GM12878 (cell line): ENCODE data around the gene BCO1. TPM values are rescaled to one million over a fixed set of nuclear protein-coding genes. Genes with fewer than 3 reads are reported as not detected.

Experiments used
- ATAC-seq: fragments of 200-7000 bp; cut with Tn5 transposase; 3 replicates; pipeline ENCODE4 v1.9.1; 2020; ENCODE audit warnings: mild to moderate bottlenecking, moderate library complexity
- BruUV-seq: library from RNA; stranded (reverse); fragments of 400-500 nt; replicated peaks from 2 replicates; lab custom pipeline; 2021; lab: Mats Ljungman, UMichigan
- CTCF ChIA-PET: fragments of 300-600 bp; sonication (Branson Sonifier 250); formaldehyde crosslinking; extraction: SDS; loops from one replicate; lab custom pipeline; 2021; ENCODE audit warnings: inconsistent platforms; lab: Yijun Ruan, JAX
- POLR2A ChIA-PET: fragments of 350-600 bp; formaldehyde crosslinking; extraction: SDS; loops from one replicate; lab custom pipeline; 2021; ENCODE audit warnings: inconsistent platforms; lab: Charles Lee
- RAD21 ChIA-PET: fragments of 300-600 bp; sonication (Branson Sonifier 250); formaldehyde crosslinking; loops from one replicate; lab custom pipeline; 2023; ENCODE audit warnings: antibody characterized with exemption; ENCODE audit not compliant: unreplicated experiment; lab: Charles Lee
- SMC1A ChIA-PET: fragments of 300-600 bp; sonication (Branson Sonifier 250); formaldehyde crosslinking; loops from one replicate; lab custom pipeline; 2023; ENCODE audit not compliant: unreplicated experiment, uncharacterized antibody; lab: Charles Lee
- DNase-seq: peaks from one replicate; pipeline ENCODE4 v3.0.0-alpha.2; 2011; ENCODE audit warnings: low read depth, low spot score
- FAIRE-seq: peaks from 3 replicates; lab custom pipeline; 2011; peaks lifted over from hg19 to GRCh38; lab: Jason Lieb, UNC
- H2AFZ ChIP-seq: 2 replicates; pipeline ENCODE4 v1.6.0; 2011; ENCODE audit warnings: low read depth, low read length, control low read depth; ENCODE audit not compliant: control insufficient read depth
- H3K27ac ChIP-seq: 2 replicates; pipeline ENCODE4 v1.5.1; 2011; ENCODE audit warnings: control low read depth; ENCODE audit not compliant: control insufficient read depth, insufficient read depth
- H3K27me3 ChIP-seq, 2 experiments: replicated peaks in 1 of 2; 2 replicates each; pipeline versions ENCODE4 v1.6.0 to v1.6.1; 2011; ENCODE audit warnings: low read length in 1 of 2; ENCODE audit not compliant: control insufficient read depth in 2 of 2, insufficient read depth in 2 of 2
- H3K36me3 ChIP-seq, 2 experiments: 2 replicates each; pipeline ENCODE4 v1.5.1; 2011; ENCODE audit warnings: low read length in 1 of 2; ENCODE audit not compliant: control insufficient read depth in 2 of 2, insufficient read depth in 2 of 2
- H3K4me1 ChIP-seq: 2 replicates; pipeline ENCODE4 v1.6.1; 2011; ENCODE audit warnings: mild to moderate bottlenecking, low read length, moderate library complexity, mixed read lengths; ENCODE audit not compliant: control insufficient read depth, insufficient read depth
- H3K4me2 ChIP-seq: 2 replicates; pipeline ENCODE4 v1.6.0; 2011; ENCODE audit warnings: control low read depth; ENCODE audit not compliant: control insufficient read depth, insufficient read depth
- H3K4me3 ChIP-seq: fragments of 200-600 bp; sonication (generic); 2 replicates; pipeline ENCODE4 v1.5.1; 2016
- H3K79me2 ChIP-seq: 2 replicates; pipeline ENCODE4 v1.6.0; 2011; ENCODE audit warnings: low read length; ENCODE audit not compliant: control insufficient read depth, insufficient read depth
- H3K9ac ChIP-seq: 2 replicates; pipeline ENCODE4 v1.8.0; 2011; ENCODE audit warnings: low read length, control low read depth, mixed read lengths; ENCODE audit not compliant: control insufficient read depth, insufficient read depth
- H3K9me3 ChIP-seq: replicated peaks from 3 replicates; pipeline ENCODE4 v1.5.1; 2011; ENCODE audit warnings: mild to moderate bottlenecking, low read length; ENCODE audit not compliant: control insufficient read depth, insufficient read depth
- H4K20me1 ChIP-seq: 2 replicates; pipeline ENCODE4 v1.6.0; 2011; ENCODE audit not compliant: control insufficient read depth, insufficient read depth
- CHD1 ChIP-seq: IDR thresholded peaks from 2 replicates; pipeline ENCODE4 v1.6.1; 2012; ENCODE audit warnings: low read depth, low read length, improper control_type of control experiment
- CHD4 ChIP-seq: fragments of 200-600 bp; sonication (generic); IDR thresholded peaks from 2 replicates; pipeline ENCODE4 v1.6.1; 2016; ENCODE audit warnings: mild to moderate bottlenecking
- CREM ChIP-seq: IDR thresholded peaks from 2 replicates; pipeline ENCODE4 v1.6.1; 2014; ENCODE audit warnings: antibody characterized with exemption, low read depth
- ESRRA ChIP-seq: IDR thresholded peaks from 2 replicates; pipeline ENCODE4 v1.6.1; 2012; ENCODE audit warnings: mild to moderate bottlenecking, low read length, improper control_type of control experiment
- GABPA ChIP-seq: IDR thresholded peaks from 2 replicates; pipeline ENCODE4 v1.6.1; 2014; ENCODE audit warnings: antibody characterized with exemption, low read depth, mild to moderate bottlenecking, inconsistent platforms
- HDAC6 ChIP-seq: fragments of 200-600 bp; sonication (generic); IDR thresholded peaks from one replicate; pipeline ENCODE4 v1.8.0; 2017; ENCODE audit warnings: antibody characterized with exemption; ENCODE audit not compliant: unreplicated experiment
- IKZF2 ChIP-seq, 2 experiments: fragments of 450-650 bp; IDR thresholded peaks; 2 replicates each; pipeline ENCODE4 v1.6.1; 2017; ENCODE audit warnings: mild to moderate bottlenecking in 2 of 2, moderate library complexity in 2 of 2
- KDM1A ChIP-seq: fragments of 200-600 bp; sonication (generic); IDR thresholded peaks from 2 replicates; pipeline ENCODE4 v1.6.1; 2016; ENCODE audit warnings: borderline replicate concordance
- MEF2B ChIP-seq: fragments of 450-650 bp; IDR thresholded peaks from 2 replicates; pipeline ENCODE4 v1.6.1; 2018; ENCODE audit warnings: mild to moderate bottlenecking, moderate library complexity; ENCODE audit not compliant: partially characterized antibody, poor library complexity, severe bottlenecking
- NBN ChIP-seq: fragments of 450-650 bp; IDR thresholded peaks from 2 replicates; pipeline ENCODE4 v1.6.1; 2016
- POLR2AphosphoS2 ChIP-seq: IDR thresholded peaks from 2 replicates; pipeline ENCODE4 v1.6.1; 2011; ENCODE audit warnings: low read depth, mild to moderate bottlenecking, low read length, improper control_type of control experiment, moderate library complexity
- WRNIP1 ChIP-seq: IDR thresholded peaks from 2 replicates; pipeline ENCODE4 v1.6.1; 2011; ENCODE audit warnings: low read depth, low read length, improper control_type of control experiment, borderline replicate concordance
- WGBS: methylation state at CpG from one replicate; pipeline ENCODE4 v1.1.6; 2016; ENCODE audit warnings: low lambda C conversion rate; ENCODE audit not compliant: insufficient replicate concordance, insufficient coverage; ENCODE audit errors: missing lambda C conversion rate; 5-methylcytosine and 5-hydroxymethylcytosine counted together
- in situ Hi-C: fragments of 300-500 bp; cut with MboI; formaldehyde crosslinking; loops from 9 replicates; pipeline ENCODE4 v1.14.3; 2018; ENCODE audit warnings: mixed read lengths
- intact Hi-C: fragments of 100-400 bp; cut with micrococcal nuclease; formaldehyde crosslinking; loops from one replicate; pipeline ENCODE4 v1.14.2; 2022; ENCODE audit not compliant: unreplicated experiment
- polyA plus RNA-seq, 11 experiments: library from polyadenylated mRNA; depleted of rRNA in 4 of 11; unstranded in 6 of 11; stranded (reverse) in 5 of 11; fragments of >200 nt; fragmentation: Nextera tagmentation in 4 of 11; fragmentation: Illumina TruSeq in 1 of 11; extraction: Ambion mirVana in 4 of 11; extraction: Trizol in 1 of 11; gene quantifications; 1 replicate in 1 of 11; 2 replicates in 10 of 11; pipeline versions ENCODE4 v1.2.1 to v1.2.3, GENCODE V29; 2011 to 2016; ENCODE audit warnings: inconsistent platforms in 2 of 11, missing spikeins in 2 of 11, low read depth in 1 of 11
- total RNA-seq, 4 experiments: library from RNA; depleted of rRNA in 3 of 4; stranded (reverse); fragments of >200 nt in 3 of 4; fragmentation: Illumina TruSeq in 1 of 4; extraction: Trizol in 1 of 4; gene quantifications; 2 replicates each; pipeline versions ENCODE4 v1.2.1 to v1.2.3, GENCODE V29; 2013 to 2021
- TF ChIP-seq, protein P1 (sequence below): IDR thresholded peaks from 2 replicates; pipeline ENCODE4 v1.6.1; 2011; ENCODE audit warnings: low read depth, low read length, improper control_type of control experiment, borderline replicate concordance
- TF ChIP-seq, protein P2 (sequence below): IDR thresholded peaks from 2 replicates; pipeline ENCODE4 v1.6.1; 2012; ENCODE audit warnings: mild to moderate bottlenecking, low read depth, low read length
- TF ChIP-seq, protein P3 (sequence below): IDR thresholded peaks from 2 replicates; pipeline ENCODE4 v1.6.1; 2012; ENCODE audit warnings: low read depth, low read length, improper control_type of control experiment

Gene BCO1
- total and polyA plus RNA-seq, 10 of the 15 experiments (the other 5 are each of a cell fraction or from before 2014, with no cell fraction given) = 0.09 to 0.21 (median 0.14) TPM; not detected in 7

DNA sequence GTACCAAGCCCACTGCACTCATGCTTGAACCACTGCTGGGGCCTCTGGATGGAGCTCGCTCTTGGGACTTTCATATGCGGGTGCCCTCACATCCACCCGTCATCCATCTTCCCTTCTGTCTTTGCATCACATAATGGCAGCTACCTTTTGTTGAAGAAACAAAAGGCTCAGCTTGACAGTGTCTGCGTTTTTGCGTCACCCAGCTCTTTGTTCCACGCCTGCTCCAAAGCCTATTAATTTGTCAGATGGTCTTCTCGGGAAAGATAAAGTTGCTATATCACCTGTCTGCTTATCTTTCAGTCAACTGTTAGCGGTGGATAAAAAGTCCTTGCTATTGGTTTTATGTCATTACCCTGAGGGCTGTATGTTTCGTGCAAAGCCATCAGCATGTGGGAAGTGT is 18.1 kb upstream of the BCO1 start:
- ChIA-PET RAD21 (no interaction called here), POLR2A (no interaction called here), CTCF (interaction anchor here (1.2 kb wide), 1 partner anchor 16 kb away, joined by 3 read pairs; no protein-coding TSS in a partner anchor), SMC1A (no interaction called here)
- Histone ChIP-seq H3K36me3 (no peaks in the 10 kb centered on the region), H3K9ac (no peak overlapping the region), H3K4me3 (no peak overlapping the region), H4K20me1 (no peaks in the 10 kb centered on the region), H3K4me1 (no peaks in the 10 kb centered on the region), H3K9me3 (no peaks in the 10 kb centered on the region), H3K4me2 (no peak overlapping the region), H3K27ac (no peak overlapping the region), H2AFZ (no peak overlapping the region), H3K27me3 (peaks cover 0 to 1% of the 10 kb centered on the region in 2 experiments; a peak in 1 of 4 replicates), H3K79me2 (no peaks in the 10 kb centered on the region)
- no TSS peak for BruUV-seq
- TF ChIP-seq, protein P1, sequence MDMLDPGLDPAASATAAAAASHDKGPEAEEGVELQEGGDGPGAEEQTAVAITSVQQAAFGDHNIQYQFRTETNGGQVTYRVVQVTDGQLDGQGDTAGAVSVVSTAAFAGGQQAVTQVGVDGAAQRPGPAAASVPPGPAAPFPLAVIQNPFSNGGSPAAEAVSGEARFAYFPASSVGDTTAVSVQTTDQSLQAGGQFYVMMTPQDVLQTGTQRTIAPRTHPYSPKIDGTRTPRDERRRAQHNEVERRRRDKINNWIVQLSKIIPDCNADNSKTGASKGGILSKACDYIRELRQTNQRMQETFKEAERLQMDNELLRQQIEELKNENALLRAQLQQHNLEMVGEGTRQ = no peak
- TF ChIP-seq NBN (no peak), CHD1 (no peak), CHD4 (no peak), ESRRA (no peak), POLR2AphosphoS2 (no peak)
- no peak for DNase-seq
- WGBS = 36% methylated on average over 9 of the region's 9 CpGs
- in situ Hi-C loops = no loop called here
- ATAC-seq = no peak
- intact Hi-C loops = no loop called here
- FAIRE-seq = no peak

DNA sequence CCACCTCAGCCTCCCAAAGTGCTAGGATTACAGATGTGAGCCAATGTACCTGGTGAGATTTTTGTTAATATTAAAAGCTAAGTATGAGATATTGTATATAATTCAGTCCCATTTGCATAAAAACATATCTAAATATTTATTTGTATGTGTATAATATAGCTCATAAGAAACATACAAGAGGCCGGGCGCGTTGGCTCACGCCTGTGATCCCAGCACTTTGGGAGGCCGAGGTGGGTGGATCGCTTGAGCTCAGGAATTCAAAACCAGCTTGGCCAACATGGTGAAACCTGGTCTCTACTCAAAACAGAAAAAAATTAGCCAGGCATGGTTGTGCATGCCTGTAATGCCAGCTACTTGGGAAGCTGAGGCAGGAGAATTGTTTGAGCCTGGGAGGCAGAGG is 16.8 kb upstream of the BCO1 start:
- no peak overlapping the region for H3K4me2 ChIP-seq
- intact Hi-C loops = no loop called here
- RAD21 ChIA-PET = no interaction called here
- BruUV-seq = no TSS peak
- no peaks in the 10 kb centered on the region for H3K79me2 ChIP-seq
- SMC1A ChIA-PET = no interaction called here
- FAIRE-seq = no peak
- H3K4me1 ChIP-seq = no peaks in the 10 kb centered on the region
- ATAC-seq = no peak
- no peak for DNase-seq
- H3K27ac ChIP-seq = no peak overlapping the region
- peaks cover 0 to 1% of the 10 kb centered on the region in 2 experiments; a peak in 1 of 4 replicates for H3K27me3 ChIP-seq
- 90% methylated on average over 6 of the region's 6 CpGs for WGBS
- no peak overlapping the region for H3K9ac ChIP-seq
- H3K4me3 ChIP-seq = no peak overlapping the region
- H2AFZ ChIP-seq = no peak overlapping the region
- H3K9me3 ChIP-seq = no peaks in the 10 kb centered on the region
- H3K36me3 ChIP-seq = no peaks in the 10 kb centered on the region
- in situ Hi-C loops = no loop called here
- no peaks in the 10 kb centered on the region for H4K20me1 ChIP-seq
- POLR2A ChIA-PET = no interaction called here
- CTCF ChIA-PET = interaction anchor here (0.9 to 1.0 kb wide), 2 partner anchors 16 to 39 kb away, joined by 4 to 5 read pairs; no protein-coding TSS in a partner anchor
- no peak for TF ChIP-seq MEF2B
- no peak for TF ChIP-seq HDAC6
- TF ChIP-seq, protein P2, sequence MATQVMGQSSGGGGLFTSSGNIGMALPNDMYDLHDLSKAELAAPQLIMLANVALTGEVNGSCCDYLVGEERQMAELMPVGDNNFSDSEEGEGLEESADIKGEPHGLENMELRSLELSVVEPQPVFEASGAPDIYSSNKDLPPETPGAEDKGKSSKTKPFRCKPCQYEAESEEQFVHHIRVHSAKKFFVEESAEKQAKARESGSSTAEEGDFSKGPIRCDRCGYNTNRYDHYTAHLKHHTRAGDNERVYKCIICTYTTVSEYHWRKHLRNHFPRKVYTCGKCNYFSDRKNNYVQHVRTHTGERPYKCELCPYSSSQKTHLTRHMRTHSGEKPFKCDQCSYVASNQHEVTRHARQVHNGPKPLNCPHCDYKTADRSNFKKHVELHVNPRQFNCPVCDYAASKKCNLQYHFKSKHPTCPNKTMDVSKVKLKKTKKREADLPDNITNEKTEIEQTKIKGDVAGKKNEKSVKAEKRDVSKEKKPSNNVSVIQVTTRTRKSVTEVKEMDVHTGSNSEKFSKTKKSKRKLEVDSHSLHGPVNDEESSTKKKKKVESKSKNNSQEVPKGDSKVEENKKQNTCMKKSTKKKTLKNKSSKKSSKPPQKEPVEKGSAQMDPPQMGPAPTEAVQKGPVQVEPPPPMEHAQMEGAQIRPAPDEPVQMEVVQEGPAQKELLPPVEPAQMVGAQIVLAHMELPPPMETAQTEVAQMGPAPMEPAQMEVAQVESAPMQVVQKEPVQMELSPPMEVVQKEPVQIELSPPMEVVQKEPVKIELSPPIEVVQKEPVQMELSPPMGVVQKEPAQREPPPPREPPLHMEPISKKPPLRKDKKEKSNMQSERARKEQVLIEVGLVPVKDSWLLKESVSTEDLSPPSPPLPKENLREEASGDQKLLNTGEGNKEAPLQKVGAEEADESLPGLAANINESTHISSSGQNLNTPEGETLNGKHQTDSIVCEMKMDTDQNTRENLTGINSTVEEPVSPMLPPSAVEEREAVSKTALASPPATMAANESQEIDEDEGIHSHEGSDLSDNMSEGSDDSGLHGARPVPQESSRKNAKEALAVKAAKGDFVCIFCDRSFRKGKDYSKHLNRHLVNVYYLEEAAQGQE = no peak
- TF ChIP-seq KDM1A = no peak
- TF ChIP-seq CREM = no peak
- TF ChIP-seq WRNIP1 = no peak
- TF ChIP-seq GABPA = no peak
- TF ChIP-seq IKZF2 (IDR thresholded peaks at IDR 0.05) = no peak
- TF ChIP-seq, protein P3, sequence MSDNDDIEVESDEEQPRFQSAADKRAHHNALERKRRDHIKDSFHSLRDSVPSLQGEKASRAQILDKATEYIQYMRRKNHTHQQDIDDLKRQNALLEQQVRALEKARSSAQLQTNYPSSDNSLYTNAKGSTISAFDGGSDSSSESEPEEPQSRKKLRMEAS = no peak
